Non-pigmented ciliary epithelial cell (primary cell): ENCODE measurements around the gene KCNH4.

ENCODE experiments used
- DNase-seq: peaks from one replicate; pipeline ENCODE4 v3.0.0-alpha.2; 2010; ENCODE audit warnings: low read depth

KCNH4 gene

DNA sequence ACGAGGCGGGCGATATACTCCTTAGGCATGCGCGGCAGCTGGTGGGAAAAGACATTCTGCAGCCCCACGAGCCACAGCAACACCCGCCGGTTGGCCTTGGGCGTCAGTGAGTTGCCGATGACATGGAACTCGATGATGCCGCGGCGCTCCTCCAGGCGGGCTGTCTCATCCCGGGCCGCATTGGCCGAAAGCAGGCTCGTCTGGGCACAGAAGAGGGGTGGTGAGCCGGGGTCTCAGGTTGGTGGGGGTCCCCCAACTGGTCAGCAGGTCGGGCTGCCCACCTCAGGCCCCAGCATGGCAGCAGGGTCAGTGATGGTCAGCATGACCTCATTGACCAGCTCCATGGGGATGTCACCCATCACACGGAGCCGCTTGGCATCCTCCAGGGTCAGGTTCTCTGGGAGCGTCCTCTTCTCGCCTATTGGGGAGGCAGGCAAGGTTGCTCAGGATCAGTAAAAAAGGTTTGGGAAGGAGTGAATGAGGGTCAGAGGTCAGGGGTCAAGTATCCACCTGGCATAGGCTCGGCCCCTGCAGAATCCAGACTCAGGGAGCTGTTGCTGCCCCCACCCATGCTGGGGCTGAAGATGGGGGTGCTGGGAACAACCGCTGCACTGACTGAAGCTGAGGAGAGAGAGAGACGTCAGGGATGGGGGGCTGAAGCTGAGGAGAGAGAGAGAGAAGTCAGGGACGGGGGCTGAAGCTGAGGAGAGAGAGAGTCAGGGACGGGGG lies 63.4 kb downstream of the KCNH4 start:
- DNase-seq = no peak

GRCh38 chr17:42116705-42117396 lies 64.1 kb downstream of the KCNH4 start:
- no peak for DNase-seq

GRCh38 chr17:42114118-42114517 lies 66.8 kb downstream of the KCNH4 start:
- DNase-seq = no peak

- no peak for DNase-seq
Observed at GRCh38 chr17:42113293-42114069, 67.5 kb downstream of the KCNH4 start.

- DNase-seq = peak; percentile 50
Observed at GRCh38 chr17:42112552-42113176, 68.3 kb downstream of the KCNH4 start, which contains the start of gene DHX58. Gene DHX58, minus strand, starts transcription at chr17:42112714. Its CDS starts 822 bp downstream, at chr17:42111892.

DNA sequence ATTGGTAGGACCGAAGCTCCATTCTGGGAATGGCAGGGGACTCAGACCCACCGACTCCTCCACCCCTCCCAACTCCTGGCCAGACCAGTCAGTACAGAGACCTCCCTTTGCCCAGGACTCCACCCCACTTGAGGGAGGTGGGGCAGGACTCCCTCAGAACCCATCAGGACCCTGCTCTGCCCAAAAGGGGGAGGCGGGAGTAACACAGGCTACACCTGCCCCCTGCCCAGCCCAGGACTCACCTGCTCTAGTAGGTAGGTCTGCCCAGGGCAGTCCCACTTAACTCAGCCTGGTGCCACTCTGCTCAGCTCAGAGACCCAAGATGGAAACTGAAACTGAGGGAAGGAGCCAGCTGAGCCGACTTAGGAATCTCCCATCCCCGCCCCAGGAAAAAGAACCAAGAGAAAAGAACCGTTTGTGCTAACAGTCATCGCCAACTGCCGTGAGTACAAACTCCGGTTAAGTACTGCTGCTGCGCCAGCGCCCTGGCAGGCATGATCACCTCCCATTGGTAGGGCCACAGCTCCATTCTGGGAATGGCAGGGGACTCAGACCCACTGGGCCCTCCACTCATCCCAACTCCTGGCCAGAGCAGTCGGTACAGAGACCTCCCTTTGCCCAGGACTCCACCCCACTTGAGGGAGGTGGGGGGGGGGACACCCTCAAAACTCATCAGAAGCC lies 68.9 kb downstream of the KCNH4 start:
- no peak for DNase-seq

DNA sequence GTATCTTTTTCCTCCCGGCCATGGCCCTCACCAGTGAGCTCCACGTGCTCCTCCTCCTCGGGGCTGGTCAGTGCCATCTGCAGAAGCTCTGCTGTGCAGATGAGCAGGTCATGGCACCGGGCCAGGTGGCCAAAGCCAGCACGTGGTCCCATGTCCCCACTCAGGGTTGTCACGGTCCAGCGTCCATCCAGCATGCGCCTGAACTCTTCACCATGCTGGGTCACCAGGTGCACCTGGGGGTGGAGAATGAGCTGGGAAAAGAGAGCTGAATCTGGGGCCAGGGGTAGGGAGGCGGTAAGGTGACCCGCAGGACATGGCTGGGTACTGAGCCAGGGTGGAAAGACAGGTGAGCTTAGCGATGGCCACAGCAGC lies 69.7 kb downstream of the KCNH4 start:
- DNase-seq = no peak

GRCh38 chr17:42110301-42111264 lies 70.4 kb downstream of the KCNH4 start:
- DNase-seq = no peak

DNA sequence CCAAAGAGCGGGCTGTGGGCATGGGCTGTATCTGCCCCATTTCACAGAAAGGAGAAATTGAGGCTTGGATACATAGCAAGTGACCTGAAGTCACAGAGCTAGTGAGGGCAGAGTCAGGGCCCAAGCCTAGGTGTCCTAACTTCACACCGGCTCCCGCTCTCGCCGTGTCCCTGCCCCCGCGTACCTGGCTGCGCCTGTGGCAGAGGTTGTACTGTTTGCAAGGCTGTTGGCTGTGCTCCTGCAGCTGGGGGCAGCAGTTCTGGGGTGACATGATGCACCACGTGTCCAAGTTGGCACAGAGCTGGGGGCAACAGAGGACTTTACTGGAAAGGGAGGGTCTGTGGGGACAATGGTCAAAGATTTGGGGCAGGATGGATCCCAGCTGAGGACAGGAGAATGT lies 71.9 kb downstream of the KCNH4 start:
- DNase-seq = no peak

DNA sequence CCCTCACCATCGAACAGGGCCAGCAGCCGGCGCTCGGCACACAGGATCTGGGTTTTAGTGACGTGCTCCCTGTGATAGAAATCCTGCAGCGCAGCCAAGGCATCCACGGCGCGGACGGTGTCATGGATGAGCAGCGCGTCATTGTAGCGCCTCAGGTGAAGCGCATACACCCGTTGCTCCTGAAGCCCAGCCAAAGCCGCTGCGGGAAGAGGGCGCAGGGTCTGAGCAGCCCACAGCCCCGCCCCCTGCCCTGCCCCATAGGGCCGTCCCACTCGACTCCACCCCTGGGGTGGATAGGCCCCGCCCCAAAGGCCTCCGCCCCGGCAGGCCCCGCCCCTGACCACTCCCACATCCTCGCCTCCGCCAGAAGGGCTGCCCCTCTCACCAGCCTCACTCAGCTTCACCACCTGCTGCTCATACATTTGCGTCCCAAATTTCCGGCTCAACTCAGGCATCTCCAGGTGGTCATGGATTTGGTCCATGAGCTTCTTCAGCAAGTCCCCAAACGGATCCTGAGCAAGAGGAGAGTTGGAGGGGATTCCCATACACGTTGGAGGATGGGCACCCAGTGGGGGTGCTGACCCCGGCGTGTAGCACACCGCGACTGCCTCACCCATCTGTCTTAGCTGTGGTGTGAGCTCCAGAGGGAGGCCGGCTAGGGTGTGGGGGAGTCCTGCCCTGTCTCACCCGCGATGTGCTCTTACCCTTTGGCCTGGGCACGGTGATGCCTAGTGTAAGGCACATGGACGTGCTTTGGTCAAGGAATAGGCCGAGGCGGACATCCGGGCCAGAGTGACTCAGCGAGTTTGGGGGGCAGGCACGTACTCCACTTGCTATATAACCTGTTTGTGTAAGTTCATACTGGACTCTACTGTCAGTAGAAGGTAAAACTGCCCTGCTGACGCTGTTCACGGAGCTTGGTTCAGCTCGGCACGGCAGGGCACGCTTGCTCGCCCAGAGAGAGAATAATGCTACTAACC lies 73.1 kb downstream of the KCNH4 start:
- no peak for DNase-seq

- DNase-seq = no peak
Observed at GRCh38 chr17:42107124-42107523, 73.8 kb downstream of the KCNH4 start.
